ENCODE measurements around the gene TFCP2.

TFCP2 gene

DNA sequence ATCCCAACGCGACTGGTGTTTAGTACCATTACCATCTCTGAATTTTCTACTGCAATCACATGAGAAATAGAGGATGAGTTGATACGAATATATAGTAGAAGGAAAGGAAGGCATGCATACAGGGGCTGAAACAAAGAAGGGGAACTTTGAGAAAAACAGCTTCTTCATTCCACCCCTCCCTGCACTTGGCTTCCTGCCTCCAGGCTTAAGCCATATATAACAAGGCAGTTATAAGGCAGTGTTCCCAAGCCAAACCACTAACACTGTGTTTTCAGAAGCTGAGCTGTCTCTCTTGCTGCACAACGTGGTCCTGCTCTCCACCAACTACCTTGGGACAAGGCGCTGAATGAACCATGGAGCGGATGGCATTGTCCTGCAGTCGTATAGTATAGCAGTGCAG, 113.8 kb downstream of the TFCP2 start:
- no peak for DNase-seq (ENCODE audit: low read depth)
- H3K4me3 ChIP-seq (ENCODE audit: low read depth, low read length) = no peak overlapping the region

DNA sequence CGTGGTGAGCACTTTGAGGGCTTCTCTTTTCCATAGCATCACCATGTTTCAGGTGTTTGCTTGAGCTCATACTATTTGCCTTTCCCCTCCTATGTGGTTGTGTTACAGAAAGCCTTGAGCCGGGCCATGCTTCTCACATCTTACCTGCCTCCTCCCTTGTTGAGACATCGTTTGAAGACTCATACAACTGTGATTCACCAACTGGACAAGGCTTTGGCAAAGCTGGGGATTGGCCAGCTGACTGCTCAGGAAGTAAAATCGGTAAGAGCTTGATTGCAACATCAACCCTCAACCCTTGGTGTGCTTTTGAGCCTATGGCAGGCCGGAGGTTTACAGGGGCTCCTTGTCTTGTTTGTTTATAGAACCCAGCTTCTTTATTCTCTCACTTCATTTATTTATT, 116.7 kb downstream of the TFCP2 start:
- DNase-seq (ENCODE audit: low read depth) = no peak
- H3K4me3 ChIP-seq (ENCODE audit: low read depth, low read length) = no peak overlapping the region

DNA sequence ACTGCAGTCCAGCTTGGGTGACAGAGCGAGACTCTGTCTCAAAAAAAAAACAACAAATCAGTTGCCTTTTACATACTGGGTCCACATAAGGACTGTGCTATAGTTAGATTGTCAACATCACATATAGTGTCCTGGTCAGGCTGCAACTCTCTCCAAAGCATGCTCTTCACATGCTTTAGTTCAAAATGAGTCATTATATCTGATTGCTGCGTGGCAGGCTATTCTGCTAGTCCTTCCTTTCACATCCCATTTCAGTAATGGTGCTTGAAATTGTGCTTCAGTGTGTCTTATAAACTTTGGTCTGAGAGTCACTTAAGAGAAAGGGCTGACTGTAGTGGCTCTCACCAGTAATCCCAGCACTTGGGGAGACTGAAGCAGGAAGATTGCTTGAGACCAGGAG, 117.9 kb downstream of the TFCP2 start:
- no peak for DNase-seq (ENCODE audit: low read depth)
- no peak overlapping the region for H3K4me3 ChIP-seq (ENCODE audit: low read depth, low read length)

DNA sequence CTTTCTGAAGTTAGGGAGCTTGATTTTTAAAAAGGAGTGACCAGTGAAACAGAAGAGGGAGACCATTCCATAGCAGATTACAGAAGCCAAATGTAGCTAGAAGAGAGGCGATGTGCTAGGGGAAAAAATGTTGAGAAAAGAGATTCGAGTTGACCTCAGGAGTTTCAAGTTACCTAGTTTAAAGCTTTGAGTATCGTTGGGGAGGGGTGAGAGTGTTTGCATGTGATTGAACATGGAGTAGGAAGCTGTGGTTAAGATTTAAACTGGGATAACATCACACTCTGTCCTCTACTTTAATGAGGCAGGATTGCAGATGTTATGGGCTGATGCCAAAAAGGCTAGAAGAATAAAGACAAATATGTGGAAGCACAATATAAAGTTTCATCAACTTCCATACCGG, 121.1 kb downstream of the TFCP2 start:
- no peak overlapping the region for H3K4me3 ChIP-seq (ENCODE audit: low read depth, low read length)
- DNase-seq (ENCODE audit: low read depth) = no peak

DNA sequence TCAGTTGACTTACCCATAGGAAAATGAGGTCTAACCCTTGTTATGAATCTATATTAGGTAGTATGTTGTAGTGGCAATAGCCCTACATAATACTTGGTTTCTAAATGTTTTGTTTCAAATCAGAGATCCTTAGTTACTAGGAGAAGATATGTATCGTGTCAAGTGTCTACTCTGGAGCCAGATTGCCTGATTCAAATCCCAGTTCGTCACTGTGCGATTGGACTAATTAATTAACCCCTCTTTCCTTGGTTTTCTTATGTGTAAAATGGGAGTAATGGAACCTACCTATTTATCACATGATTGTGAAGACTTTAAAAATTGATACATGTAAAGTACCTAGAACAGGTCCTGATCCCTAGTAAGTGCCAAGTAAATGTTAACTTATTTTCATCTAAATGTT, 123.4 kb downstream of the TFCP2 start:
- no peak for DNase-seq (ENCODE audit: low read depth)
- H3K4me3 ChIP-seq (ENCODE audit: low read depth, low read length) = peak overlapping the region; percentile 92

DNA sequence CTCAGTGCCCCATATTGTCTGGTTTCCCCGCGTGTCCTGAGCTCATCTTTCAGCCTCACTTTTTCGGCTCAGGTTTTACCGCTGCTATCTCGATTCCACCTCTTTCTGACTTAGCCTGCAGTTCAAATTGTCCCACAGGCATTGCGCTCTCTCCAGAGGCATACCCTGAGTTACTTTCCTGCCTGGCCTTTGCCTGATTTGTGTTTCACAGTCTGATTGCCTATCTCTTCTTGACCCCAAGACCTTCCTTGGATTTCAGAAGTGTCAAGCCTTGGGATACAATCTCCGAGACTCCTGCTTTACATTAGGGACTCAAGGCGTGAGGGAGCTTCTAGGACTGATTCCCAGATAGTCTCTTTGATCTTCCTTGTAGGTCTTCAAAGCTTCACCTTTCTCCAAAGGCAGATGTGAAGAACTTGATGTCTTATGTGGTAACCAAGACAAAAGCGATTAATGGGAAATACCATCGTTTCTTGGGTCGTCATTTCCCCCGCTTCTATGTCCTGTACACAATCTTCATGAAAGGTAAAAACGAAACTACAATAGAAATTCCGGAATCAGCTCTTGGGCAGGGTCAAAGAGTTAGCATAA, 124.2 kb downstream of the TFCP2 start:
- no peak for DNase-seq (ENCODE audit: low read depth)
- H3K4me3 ChIP-seq (ENCODE audit: low read depth, low read length) = peak overlapping the region; percentile 92

DNA sequence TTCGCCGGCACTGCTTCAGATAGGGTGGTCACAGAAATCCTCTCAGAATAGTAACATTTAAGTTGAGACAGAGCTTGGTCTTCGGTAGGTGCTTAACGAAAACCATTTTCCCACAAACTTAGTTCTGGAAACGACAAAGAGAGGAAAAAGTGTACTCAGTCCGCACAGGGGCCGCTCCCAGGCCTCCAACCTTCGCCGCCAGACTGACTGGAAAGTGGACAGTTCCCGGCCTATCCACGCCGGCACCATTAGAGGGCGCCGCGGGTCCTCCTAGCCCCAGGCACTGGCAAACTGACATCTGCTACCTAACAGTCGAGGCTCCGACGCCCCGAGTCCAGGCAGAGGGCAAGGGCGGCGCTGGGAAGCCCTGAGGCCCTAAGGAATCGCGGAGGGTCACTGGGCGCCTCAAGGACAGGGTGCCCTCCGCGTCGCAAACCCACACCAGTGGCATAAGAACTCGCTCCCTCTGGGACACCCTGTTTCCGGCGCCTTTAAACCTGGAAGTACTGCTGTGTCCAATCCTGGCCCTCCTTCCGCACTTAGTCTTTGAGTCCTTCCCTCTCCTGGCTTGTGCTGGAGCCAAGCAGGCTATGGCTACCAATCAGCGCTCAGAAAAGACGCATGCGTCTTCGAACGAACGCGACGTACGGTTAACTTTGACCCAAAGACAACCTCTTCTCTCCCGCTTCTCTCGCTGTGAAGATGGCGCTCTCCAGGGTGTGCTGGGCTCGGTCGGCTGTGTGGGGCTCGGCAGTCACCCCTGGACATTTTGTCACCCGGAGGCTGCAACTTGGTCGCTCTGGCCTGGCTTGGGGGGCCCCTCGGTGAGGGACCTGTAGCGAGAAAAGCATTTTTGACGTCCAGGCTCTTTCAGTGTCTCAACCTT, 125.0 kb downstream of the TFCP2 start, which contains the start of gene LETMD1:
Gene LETMD1 (plus strand): TSS at position 673 of the 886 bp plus-strand sequence. CDS start 30 bp downstream, at position 703.
- DNase-seq (ENCODE audit: low read depth) = peak; percentile 96
- H3K4me3 ChIP-seq (ENCODE audit: low read depth, low read length) = peak within 1 kb of the TSS; percentile 92

All from skeletal muscle cell (primary cell).